Muscle layer of duodenum (tissue), 2 donors: Measurements from ENCODE around the gene HES1.

Source experiments
- H3K27ac ChIP-seq: one replicate; pipeline ENCODE4 v1.7.0; 2013; ENCODE audit warnings: mild to moderate bottlenecking, low read length
- H3K27me3 ChIP-seq: one replicate; pipeline ENCODE4 v1.7.0; 2013; ENCODE audit warnings: low read depth, mild to moderate bottlenecking, control low read depth, low read length
- H3K36me3 ChIP-seq, 2 donors: one replicate each; pipeline ENCODE4 v1.7.0; 2013; ENCODE audit warnings: low read length in 2 of 2, control low read depth in 1 of 2, mild to moderate bottlenecking in 1 of 2; ENCODE audit not compliant: insufficient read depth in 2 of 2, control insufficient read depth in 1 of 2
- H3K4me1 ChIP-seq, 2 donors: one replicate each; pipeline ENCODE4 v1.7.0; 2013; ENCODE audit warnings: low read length in 2 of 2, mild to moderate bottlenecking in 2 of 2, control low read depth in 1 of 2, moderate library complexity in 1 of 2; ENCODE audit not compliant: insufficient read depth in 2 of 2, control insufficient read depth in 1 of 2
- H3K4me3 ChIP-seq, 2 donors: one replicate each; pipeline ENCODE4 v1.7.0; 2013; ENCODE audit warnings: low read length in 2 of 2, low read depth in 1 of 2, mild to moderate bottlenecking in 1 of 2
- H3K9me3 ChIP-seq, 2 donors: one replicate each; pipeline ENCODE4 v1.7.0; 2013; ENCODE audit warnings: low read length in 2 of 2, control low read depth in 1 of 2, mild to moderate bottlenecking in 1 of 2; ENCODE audit not compliant: control insufficient read depth in 1 of 2
- donor health status: healthy.

Gene HES1

DNA sequence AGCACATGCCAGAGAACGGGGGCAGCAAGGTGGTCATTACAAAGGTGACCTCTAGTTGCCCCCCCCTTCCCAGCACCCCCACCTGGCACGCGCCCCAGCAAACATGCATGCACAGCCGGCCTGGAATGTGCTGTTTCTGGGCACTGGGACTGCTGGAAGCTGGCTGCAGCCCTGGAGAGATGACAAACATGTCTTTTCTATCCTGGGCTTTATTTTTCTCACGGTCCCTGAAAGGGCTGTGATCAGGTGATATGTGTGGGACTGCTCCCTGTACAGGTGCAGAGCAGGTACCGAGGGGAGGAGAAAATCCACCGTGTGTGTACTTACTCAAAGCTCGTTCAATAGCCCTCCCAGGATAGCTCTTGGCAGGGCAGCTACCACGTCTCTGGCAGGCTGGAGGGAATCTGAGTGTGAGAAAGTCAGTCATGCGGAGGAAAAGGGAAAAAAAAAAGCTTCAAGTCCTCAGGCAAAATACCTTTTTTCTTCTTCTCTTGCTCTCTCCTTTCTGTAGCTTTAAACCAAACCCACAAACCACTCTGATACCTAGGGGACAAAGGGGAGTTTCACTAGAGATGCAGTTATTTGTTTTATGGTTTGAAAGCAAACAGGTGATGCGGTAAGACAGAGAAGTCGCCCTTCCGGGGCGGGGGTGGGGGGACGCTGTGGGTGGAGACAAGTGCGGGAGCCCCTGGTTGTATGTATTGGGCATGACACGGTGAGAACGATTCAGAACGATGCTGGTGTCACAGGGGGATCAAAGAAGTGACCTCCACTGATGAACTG lies 5.0 kb upstream of the HES1 start:
- H3K4me1 ChIP-seq = peaks cover 12 to 27% of the 10 kb centered on the region in 2 donors
- H3K4me3 ChIP-seq = peak overlapping the region in 1 of 2 donors; percentile 42
- peak overlapping the region; percentile 60 for H3K27ac ChIP-seq
- no peaks in the 10 kb centered on the region for H3K27me3 ChIP-seq
- no peaks in the 10 kb centered on the region for H3K9me3 ChIP-seq
- H3K36me3 ChIP-seq = peaks cover 0 to 3% of the 10 kb centered on the region in 2 donors

DNA sequence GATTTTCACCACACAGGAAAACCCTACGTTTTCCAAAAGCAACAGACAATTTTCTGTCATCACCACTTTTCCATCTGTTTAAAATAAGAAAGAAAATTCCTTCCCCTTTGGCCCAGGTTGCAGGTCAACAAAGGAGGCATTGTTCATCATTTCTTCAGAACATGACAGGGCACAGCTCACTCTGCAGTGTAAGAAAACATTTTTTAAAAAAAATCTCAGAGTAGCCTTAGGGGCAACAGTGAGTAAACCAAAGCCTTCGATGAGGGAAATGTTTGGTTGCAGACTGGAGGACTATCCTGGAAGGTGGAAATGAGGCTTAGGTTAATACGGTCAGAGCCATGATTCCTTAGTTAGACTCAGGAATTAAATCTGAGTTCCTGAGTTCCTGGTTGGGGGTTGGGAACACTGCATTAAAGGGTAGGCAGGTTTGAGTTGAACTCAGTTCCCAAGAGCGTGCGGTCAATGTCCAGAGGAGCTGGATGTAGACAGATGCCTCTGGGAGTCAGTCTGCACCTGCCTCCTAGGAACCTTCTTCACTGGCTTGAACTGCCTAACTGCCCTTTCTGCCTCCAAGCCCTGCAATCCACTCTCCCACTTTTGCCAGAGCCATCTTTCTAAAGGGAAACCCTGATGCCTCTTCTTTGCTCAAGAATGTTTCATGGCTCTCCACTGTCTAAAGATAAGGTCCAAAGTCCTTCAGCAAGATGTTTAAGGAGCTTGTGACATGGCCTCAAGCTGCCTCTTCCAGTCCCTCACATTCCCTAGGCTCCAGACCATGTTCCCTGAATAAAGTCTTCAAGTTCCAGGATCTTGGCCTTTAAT lies 3.3 kb upstream of the HES1 start:
- H3K36me3 ChIP-seq = peaks cover 0 to 3% of the 10 kb centered on the region in 2 donors
- no peak overlapping the region for H3K4me3 ChIP-seq
- no peak overlapping the region for H3K27ac ChIP-seq
- peaks cover 12 to 31% of the 10 kb centered on the region in 2 donors for H3K4me1 ChIP-seq
- H3K9me3 ChIP-seq = no peaks in the 10 kb centered on the region
- H3K27me3 ChIP-seq = no peaks in the 10 kb centered on the region

DNA sequence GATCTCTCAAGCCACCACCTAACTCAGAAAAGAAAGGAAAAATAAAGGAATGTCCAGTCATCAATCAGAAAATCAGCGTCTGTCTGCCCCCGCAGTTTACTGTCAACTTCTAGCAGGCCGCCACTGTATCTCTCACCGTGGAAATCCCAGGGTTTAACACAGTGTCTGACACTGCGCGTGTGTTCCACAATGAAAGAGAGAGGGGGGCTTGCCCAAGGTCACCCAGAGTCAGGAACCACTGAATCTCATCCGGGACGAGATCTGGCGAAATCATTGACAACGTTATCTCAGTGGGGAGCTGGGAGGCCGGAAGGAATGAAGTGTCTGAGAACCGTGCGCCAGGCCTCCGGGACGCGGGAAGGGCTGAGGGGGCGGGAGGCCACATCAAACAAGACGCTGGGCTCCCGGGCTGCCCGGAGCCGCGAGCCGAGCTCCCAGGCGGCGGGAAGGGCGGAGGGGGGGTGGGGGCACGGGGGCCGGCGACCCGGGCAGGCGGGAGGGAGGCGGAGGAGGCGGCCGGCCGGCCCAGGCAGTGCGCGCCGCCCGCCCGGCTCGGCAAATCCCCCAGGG lies 2.2 kb upstream of the HES1 start:
- H3K27ac ChIP-seq = peak overlapping the region; percentile 86
- peaks cover 0 to 3% of the 10 kb centered on the region in 2 donors for H3K36me3 ChIP-seq
- H3K4me3 ChIP-seq = peak overlapping the region in 1 of 2 donors; percentile 57
- H3K9me3 ChIP-seq = no peaks in the 10 kb centered on the region
- no peaks in the 10 kb centered on the region for H3K27me3 ChIP-seq
- H3K4me1 ChIP-seq = peaks cover 17 to 31% of the 10 kb centered on the region in 2 donors

DNA sequence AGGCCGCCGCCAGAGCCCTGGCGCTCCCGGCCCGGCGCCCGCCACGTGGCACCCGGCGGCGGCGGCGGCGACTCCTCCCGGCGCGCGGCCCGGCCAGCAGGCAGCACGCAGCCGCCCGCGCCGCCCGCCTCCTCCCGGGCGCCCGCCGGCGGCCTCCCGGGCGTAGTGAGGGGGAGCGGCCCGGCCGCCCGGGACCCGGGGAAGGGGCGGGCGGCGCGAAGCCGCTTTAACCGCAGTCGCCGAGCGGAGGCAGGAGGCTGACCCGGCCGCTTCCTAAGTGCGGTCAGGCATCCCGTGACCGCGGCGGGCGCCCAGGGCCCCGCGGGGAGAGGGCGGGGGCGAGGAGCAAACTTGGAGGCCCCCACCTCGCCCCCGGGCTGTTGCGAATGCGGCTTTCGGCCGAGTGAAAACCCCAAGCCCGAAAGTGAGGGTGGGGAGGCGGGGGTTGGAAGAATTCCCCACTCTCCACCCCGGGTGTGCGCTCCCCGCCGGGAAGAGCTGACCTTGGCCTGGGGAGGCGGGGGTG lies 1.7 kb upstream of the HES1 start:
- Histone ChIP-seq H3K4me3 (peak overlapping the region; percentile 16 to 85), H3K36me3 (peaks cover 0 to 3% of the 10 kb centered on the region in 2 donors), H3K27ac (no peak overlapping the region), H3K9me3 (no peaks in the 10 kb centered on the region), H3K27me3 (no peaks in the 10 kb centered on the region), H3K4me1 (peaks cover 22 to 31% of the 10 kb centered on the region in 2 donors)

DNA sequence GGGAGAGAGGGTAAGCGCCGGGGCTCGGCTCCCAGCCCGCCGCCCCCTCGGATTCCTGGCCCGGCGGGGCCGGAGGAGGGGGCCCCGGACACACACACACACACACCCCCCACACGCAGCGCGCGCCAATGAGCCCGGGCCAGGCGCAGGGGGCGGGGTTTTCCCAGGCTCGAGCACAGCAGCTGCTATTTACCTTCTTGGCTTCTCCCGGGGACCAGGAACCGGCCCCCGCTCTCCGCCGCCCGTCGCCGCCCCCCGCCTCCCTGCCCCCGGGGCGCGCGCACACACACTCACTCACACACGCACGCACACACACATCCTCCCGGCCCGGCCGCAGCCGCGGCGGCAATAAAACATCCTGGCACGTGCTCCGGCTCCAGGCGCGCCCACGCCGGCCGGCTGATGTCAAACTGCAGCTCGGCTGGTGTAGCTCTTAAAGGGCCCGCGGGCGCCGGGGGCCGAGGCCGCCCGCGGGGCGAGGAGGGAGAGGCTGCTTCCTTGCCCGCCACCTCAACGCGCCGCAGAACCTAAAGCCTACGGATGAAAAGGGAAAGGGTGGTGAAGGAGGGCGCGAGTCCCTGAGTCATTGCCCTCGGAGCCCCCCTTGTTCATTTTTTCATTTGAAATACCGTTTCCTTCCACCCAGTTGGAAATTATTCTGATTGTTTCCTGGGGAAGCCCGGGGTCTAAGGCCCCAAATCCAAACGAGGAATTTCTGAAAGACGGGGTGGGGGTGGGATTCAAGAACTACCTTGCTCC lies 1.0 kb upstream of the HES1 start:
- Histone ChIP-seq H3K9me3 (no peaks in the 10 kb centered on the region), H3K36me3 (peaks cover 0 to 3% of the 10 kb centered on the region in 2 donors), H3K4me1 (peaks cover 24 to 26% of the 10 kb centered on the region in 2 donors), H3K27ac (peak overlapping the region; percentile 94), H3K27me3 (no peaks in the 10 kb centered on the region), H3K4me3 (peak overlapping the region; percentile 82 to 85)

DNA sequence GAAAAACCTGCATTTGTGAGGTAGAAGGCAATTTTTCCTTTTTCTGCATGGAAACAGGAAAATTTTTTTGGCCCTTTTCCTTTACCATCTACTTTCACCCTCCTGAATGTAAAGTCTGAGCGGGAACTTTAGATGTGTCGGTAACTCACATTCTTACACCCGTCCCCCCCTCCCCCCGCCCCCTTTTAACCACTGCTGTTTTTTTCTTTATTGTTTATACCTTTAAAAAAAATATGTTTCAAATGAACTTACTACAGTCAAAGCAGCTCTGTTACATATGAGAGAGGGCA lies 487 bp upstream of the HES1 start:
- H3K4me3 ChIP-seq = peak overlapping the region; percentile 82 to 85
- H3K9me3 ChIP-seq = no peaks in the 10 kb centered on the region
- H3K36me3 ChIP-seq = peaks cover 0 to 3% of the 10 kb centered on the region in 2 donors
- H3K4me1 ChIP-seq = peaks cover 20 to 22% of the 10 kb centered on the region in 2 donors
- peak overlapping the region; percentile 94 for H3K27ac ChIP-seq
- no peaks in the 10 kb centered on the region for H3K27me3 ChIP-seq

DNA sequence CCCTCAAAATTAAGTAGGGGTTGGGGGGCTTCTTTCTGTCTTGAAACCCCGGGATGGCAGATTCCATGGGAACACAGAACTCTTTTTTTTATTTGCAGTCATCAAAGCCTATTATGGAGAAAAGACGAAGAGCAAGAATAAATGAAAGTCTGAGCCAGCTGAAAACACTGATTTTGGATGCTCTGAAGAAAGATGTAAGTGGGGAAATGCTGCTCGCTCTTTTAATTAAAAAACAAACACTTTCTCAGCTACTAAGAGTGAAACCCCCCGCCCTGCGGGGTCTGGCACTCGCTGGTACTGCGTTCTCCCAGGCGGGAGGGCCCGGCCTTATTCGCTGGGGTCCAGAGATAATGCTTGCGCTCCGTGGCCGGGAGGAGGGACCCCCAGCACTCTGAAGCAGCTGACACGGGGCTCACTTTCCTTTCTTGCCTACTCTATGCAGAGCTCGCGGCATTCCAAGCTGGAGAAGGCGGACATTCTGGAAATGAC lies 615 bp downstream of the HES1 start:
- H3K27me3 ChIP-seq = no peaks in the 10 kb centered on the region
- peaks cover 12 to 16% of the 10 kb centered on the region in 2 donors for H3K4me1 ChIP-seq
- no peaks in the 10 kb centered on the region for H3K9me3 ChIP-seq
- peak overlapping the region; percentile 82 to 85 for H3K4me3 ChIP-seq
- H3K36me3 ChIP-seq = peaks cover 0 to 3% of the 10 kb centered on the region in 2 donors
- peak overlapping the region; percentile 94 for H3K27ac ChIP-seq

DNA sequence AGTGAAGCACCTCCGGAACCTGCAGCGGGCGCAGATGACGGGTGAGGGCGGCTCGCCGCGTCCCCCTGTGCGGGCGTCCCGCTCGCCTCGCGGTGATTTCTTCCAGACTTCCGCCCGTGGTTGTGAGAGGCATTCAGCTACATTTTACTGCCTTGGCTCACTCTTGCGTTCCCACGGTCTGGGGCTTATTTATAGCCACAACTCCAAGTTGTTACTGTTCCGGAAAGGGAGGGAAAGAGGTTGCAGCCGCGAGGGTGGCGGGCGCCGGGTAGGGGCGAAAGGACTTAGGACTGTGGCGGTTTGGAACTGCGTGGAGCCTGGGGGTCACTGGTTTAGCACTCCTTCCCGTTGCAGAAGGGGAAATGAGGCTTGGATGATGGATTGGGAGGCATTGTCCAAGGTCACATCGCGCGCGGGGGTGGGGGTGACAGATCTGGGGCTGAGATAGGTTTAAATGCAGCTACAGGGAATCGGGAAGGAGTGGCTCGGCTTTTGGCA lies 1.1 kb downstream of the HES1 start:
- Histone ChIP-seq H3K4me1 (peaks cover 15 to 20% of the 10 kb centered on the region in 2 donors), H3K9me3 (no peaks in the 10 kb centered on the region), H3K27ac (peak overlapping the region; percentile 94), H3K27me3 (no peaks in the 10 kb centered on the region), H3K36me3 (peaks cover 0 to 3% of the 10 kb centered on the region in 2 donors), H3K4me3 (peak overlapping the region; percentile 82 to 85)

DNA sequence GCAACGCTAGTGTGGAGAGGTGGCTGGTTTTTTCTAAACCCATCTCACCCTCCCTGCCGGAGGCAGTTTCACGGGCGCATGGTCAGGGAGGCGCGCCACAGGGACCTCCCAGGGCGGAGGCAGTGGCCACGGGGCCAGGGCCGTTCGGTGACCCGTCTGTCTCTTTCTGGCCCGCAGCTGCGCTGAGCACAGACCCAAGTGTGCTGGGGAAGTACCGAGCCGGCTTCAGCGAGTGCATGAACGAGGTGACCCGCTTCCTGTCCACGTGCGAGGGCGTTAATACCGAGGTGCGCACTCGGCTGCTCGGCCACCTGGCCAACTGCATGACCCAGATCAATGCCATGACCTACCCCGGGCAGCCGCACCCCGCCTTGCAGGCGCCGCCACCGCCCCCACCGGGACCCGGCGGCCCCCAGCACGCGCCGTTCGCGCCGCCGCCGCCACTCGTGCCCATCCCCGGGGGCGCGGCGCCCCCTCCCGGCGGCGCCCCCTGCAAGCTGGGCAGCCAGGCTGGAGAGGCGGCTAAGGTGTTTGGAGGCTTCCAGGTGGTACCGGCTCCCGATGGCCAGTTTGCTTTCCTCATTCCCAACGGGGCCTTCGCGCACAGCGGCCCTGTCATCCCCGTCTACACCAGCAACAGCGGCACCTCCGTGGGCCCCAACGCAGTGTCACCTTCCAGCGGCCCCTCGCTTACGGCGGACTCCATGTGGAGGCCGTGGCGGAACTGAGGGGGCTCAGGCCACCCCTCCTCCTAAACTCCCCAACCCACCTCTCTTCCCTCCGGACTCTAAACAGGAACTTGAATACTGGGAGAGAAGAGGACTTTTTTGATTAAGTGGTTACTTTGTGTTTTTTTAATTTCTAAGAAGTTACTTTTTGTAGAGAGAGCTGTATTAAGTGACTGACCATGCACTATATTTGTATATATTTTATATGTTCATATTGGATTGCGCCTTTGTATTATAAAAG lies 1.8 kb downstream of the HES1 start:
- Histone ChIP-seq H3K4me1 (peaks cover 22 to 27% of the 10 kb centered on the region in 2 donors), H3K4me3 (peak overlapping the region; percentile 82 to 85), H3K27me3 (no peaks in the 10 kb centered on the region), H3K27ac (peak overlapping the region; percentile 94), H3K36me3 (peaks cover 0 to 3% of the 10 kb centered on the region in 2 donors), H3K9me3 (no peaks in the 10 kb centered on the region)

DNA sequence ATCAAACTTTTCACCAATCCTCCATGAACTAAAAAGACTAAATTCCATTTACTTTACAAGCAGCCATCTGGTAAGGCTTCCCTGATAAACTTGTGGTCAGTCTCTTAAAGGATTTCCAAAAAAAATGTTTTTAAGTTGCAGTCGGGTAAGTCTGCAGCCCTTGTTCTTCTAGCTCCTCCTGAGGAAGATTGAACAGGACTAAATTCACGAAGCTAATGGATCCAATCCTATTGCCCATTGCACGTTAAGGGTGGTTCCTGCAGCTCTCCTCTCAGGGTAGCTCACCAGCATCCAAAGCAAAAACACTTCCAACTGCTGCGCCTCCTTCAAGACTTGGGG lies 2.8 kb downstream of the HES1 start:
- Histone ChIP-seq H3K4me3 (peak overlapping the region; percentile 68 to 85), H3K4me1 (peaks cover 26 to 28% of the 10 kb centered on the region in 2 donors), H3K27ac (peak overlapping the region; percentile 49)

More for the DNA sequence above, 2.8 kb downstream of the HES1 start:
- H3K27me3 ChIP-seq = no peaks in the 10 kb centered on the region
- H3K36me3 ChIP-seq = peaks cover 0 to 3% of the 10 kb centered on the region in 2 donors
- no peaks in the 10 kb centered on the region for H3K9me3 ChIP-seq
